ENCODE results near the gene LRRC31. TPM values are rescaled to one million over a fixed set of nuclear protein-coding genes. Genes with fewer than 3 reads are reported as not detected.

The LRRC31 gene
- total and polyA plus RNA-seq, 2 of the 8 experiments (the other 6 are each of a cell fraction or from before 2014, with no cell fraction given): not detected

DNA sequence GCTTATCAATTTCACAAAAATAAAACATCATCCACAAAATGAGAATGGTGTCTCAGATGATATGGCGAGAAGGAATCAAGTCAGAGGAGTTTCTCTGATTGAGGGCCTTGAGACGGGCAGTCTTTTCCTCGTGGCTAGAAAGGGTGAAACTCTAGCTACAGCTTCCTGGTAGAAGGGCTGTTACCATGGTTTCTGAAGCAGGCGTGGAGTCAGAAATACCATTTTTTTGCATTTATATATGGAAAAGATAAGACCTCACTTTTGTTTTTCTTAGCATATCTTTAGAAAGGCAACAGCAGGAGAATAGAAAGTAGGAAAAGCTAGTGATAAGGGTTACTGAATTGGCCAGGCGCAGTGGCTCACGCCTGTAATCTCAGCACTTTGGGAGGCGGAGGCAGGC, 24.4 kb upstream of the LRRC31 start (continued):
- TF ChIP-seq, protein P1, sequence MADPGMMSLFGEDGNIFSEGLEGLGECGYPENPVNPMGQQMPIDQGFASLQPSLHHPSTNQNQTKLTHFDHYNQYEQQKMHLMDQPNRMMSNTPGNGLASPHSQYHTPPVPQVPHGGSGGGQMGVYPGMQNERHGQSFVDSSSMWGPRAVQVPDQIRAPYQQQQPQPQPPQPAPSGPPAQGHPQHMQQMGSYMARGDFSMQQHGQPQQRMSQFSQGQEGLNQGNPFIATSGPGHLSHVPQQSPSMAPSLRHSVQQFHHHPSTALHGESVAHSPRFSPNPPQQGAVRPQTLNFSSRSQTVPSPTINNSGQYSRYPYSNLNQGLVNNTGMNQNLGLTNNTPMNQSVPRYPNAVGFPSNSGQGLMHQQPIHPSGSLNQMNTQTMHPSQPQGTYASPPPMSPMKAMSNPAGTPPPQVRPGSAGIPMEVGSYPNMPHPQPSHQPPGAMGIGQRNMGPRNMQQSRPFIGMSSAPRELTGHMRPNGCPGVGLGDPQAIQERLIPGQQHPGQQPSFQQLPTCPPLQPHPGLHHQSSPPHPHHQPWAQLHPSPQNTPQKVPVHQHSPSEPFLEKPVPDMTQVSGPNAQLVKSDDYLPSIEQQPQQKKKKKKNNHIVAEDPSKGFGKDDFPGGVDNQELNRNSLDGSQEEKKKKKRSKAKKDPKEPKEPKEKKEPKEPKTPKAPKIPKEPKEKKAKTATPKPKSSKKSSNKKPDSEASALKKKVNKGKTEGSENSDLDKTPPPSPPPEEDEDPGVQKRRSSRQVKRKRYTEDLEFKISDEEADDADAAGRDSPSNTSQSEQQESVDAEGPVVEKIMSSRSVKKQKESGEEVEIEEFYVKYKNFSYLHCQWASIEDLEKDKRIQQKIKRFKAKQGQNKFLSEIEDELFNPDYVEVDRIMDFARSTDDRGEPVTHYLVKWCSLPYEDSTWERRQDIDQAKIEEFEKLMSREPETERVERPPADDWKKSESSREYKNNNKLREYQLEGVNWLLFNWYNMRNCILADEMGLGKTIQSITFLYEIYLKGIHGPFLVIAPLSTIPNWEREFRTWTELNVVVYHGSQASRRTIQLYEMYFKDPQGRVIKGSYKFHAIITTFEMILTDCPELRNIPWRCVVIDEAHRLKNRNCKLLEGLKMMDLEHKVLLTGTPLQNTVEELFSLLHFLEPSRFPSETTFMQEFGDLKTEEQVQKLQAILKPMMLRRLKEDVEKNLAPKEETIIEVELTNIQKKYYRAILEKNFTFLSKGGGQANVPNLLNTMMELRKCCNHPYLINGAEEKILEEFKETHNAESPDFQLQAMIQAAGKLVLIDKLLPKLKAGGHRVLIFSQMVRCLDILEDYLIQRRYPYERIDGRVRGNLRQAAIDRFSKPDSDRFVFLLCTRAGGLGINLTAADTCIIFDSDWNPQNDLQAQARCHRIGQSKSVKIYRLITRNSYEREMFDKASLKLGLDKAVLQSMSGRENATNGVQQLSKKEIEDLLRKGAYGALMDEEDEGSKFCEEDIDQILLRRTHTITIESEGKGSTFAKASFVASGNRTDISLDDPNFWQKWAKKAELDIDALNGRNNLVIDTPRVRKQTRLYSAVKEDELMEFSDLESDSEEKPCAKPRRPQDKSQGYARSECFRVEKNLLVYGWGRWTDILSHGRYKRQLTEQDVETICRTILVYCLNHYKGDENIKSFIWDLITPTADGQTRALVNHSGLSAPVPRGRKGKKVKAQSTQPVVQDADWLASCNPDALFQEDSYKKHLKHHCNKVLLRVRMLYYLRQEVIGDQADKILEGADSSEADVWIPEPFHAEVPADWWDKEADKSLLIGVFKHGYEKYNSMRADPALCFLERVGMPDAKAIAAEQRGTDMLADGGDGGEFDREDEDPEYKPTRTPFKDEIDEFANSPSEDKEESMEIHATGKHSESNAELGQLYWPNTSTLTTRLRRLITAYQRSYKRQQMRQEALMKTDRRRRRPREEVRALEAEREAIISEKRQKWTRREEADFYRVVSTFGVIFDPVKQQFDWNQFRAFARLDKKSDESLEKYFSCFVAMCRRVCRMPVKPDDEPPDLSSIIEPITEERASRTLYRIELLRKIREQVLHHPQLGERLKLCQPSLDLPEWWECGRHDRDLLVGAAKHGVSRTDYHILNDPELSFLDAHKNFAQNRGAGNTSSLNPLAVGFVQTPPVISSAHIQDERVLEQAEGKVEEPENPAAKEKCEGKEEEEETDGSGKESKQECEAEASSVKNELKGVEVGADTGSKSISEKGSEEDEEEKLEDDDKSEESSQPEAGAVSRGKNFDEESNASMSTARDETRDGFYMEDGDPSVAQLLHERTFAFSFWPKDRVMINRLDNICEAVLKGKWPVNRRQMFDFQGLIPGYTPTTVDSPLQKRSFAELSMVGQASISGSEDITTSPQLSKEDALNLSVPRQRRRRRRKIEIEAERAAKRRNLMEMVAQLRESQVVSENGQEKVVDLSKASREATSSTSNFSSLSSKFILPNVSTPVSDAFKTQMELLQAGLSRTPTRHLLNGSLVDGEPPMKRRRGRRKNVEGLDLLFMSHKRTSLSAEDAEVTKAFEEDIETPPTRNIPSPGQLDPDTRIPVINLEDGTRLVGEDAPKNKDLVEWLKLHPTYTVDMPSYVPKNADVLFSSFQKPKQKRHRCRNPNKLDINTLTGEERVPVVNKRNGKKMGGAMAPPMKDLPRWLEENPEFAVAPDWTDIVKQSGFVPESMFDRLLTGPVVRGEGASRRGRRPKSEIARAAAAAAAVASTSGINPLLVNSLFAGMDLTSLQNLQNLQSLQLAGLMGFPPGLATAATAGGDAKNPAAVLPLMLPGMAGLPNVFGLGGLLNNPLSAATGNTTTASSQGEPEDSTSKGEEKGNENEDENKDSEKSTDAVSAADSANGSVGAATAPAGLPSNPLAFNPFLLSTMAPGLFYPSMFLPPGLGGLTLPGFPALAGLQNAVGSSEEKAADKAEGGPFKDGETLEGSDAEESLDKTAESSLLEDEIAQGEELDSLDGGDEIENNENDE (IDR thresholded peaks at IDR 0.05; ENCODE audit: insufficient replicate concordance, low read length): no peak
- no peak for TF ChIP-seq CBX5 (IDR thresholded peaks at IDR 0.05; ENCODE audit: low read depth, low read length)
- no peak for TF ChIP-seq POLR2AphosphoS5 (IDR thresholded peaks at IDR 0.05; ENCODE audit: low read depth, low read length)
- TF ChIP-seq FOSL1 (IDR thresholded peaks at IDR 0.05; ENCODE audit: insufficient read depth, low read depth, low read length): no peak
- TF ChIP-seq SRF (IDR thresholded peaks at IDR 0.05; ENCODE audit: low read depth, low read length): no peak
